Activated CD8-positive, alpha-beta T cell treated with anti-CD3 and anti-CD28 coated beads for 36 hours (primary cell): Measurements from ENCODE around the gene MICAL3. TPM values are rescaled to one million over a fixed set of nuclear protein-coding genes. Genes with fewer than 3 reads are reported as not detected.

Experiments used
- ATAC-seq: fragments of 200-7000 bp; cut with Tn5 transposase; one replicate; pipeline ENCODE4 v1.10.0; 2021; ENCODE audit warnings: mild to moderate bottlenecking, moderate library complexity
- CTCF ChIA-PET: fragments of 350-600 bp; sonication (Branson Sonifier 250); formaldehyde crosslinking; loops from one replicate; lab custom pipeline; 2021; ENCODE audit warnings: antibody characterized with exemption; lab: Charles Lee
- POLR2A ChIA-PET: fragments of 350-600 bp; sonication (Branson Sonifier 250); formaldehyde crosslinking; loops from one replicate; lab custom pipeline; 2021; ENCODE audit warnings: antibody characterized with exemption; lab: Charles Lee
- DNase-seq: peaks from one replicate; pipeline ENCODE4 v3.0.0-alpha.2; 2020
- H3K27ac Mint-ChIP-seq: one replicate; pipeline ENCODE4 v1.8.0; 2021; ENCODE audit warnings: mild to moderate bottlenecking, mixed read lengths
- H3K27me3 Mint-ChIP-seq: one replicate; pipeline ENCODE4 v1.8.0; 2021; ENCODE audit warnings: mixed read lengths
- H3K36me3 Mint-ChIP-seq: one replicate; pipeline ENCODE4 v1.8.0; 2021; ENCODE audit warnings: low read depth, mixed read lengths
- H3K4me1 Mint-ChIP-seq: one replicate; pipeline ENCODE4 v1.8.0; 2021; ENCODE audit warnings: low read depth, mixed read lengths
- H3K4me3 Mint-ChIP-seq: one replicate; pipeline ENCODE4 v1.8.0; 2021; ENCODE audit warnings: mild to moderate bottlenecking, moderate library complexity, mixed read lengths
- H3K9me3 Mint-ChIP-seq: one replicate; pipeline ENCODE4 v1.8.0; 2021; ENCODE audit warnings: mixed read lengths
- CTCF ChIP-seq: fragments of 200-600 bp; IDR thresholded peaks from one replicate; pipeline ENCODE4 v1.8.0; 2022; ENCODE audit warnings: antibody characterized with exemption, mild to moderate bottlenecking
- intact Hi-C: fragments of 100-400 bp; cut with micrococcal nuclease; formaldehyde crosslinking; loops from one replicate; pipeline ENCODE4 v1.10.0; 2022
- total RNA-seq, 2 experiments: library from RNA; stranded (reverse); gene quantifications; one replicate each; pipeline ENCODE4 v1.2.3, GENCODE V29; 2021

The MICAL3 gene
- total RNA-seq, 2 experiments from 2014 or later: 31.6 to 32.4 TPM

- POLR2A ChIA-PET: no interaction called here
- no peaks in the 10 kb centered on the region for H3K36me3 Mint-ChIP-seq
- H3K27me3 Mint-ChIP-seq: no peaks in the 10 kb centered on the region
- H3K4me3 Mint-ChIP-seq: no peak overlapping the region
- DNase-seq: no peak
- no peak for TF ChIP-seq CTCF
- intact Hi-C loops: no loop called here
- CTCF ChIA-PET: no interaction called here
- no peaks in the 10 kb centered on the region for H3K9me3 Mint-ChIP-seq
- peaks cover 11% of the 10 kb centered on the region for H3K4me1 Mint-ChIP-seq
- H3K27ac Mint-ChIP-seq: no peak overlapping the region
- no peak for ATAC-seq
Observed at GRCh38 chr22:17918840-17919239, 105.5 kb downstream of the MICAL3 start.

GRCh38 chr22:17917490-17917983 is 106.8 kb downstream of the MICAL3 start:
- Mint-ChIP-seq H3K36me3 (peaks cover 1% of the 10 kb centered on the region), H3K27ac (no peak overlapping the region), H3K4me3 (no peak overlapping the region), H3K9me3 (no peaks in the 10 kb centered on the region), H3K27me3 (no peaks in the 10 kb centered on the region), H3K4me1 (peaks cover 11% of the 10 kb centered on the region)
- ChIA-PET CTCF (no interaction called here), POLR2A (no interaction called here)
- peak; percentile 39 for ATAC-seq
- intact Hi-C loops: no loop called here
- no peak for TF ChIP-seq CTCF
- DNase-seq: no peak

GRCh38 chr22:17916226-17916889 is 108.0 kb downstream of the MICAL3 start:
- ChIA-PET POLR2A (no interaction called here), CTCF (no interaction called here)
- ATAC-seq (no peak), DNase-seq (no peak)
- H3K27me3 Mint-ChIP-seq: no peaks in the 10 kb centered on the region
- intact Hi-C loops: no loop called here
- H3K36me3 Mint-ChIP-seq: peaks cover 1% of the 10 kb centered on the region
- H3K4me1 Mint-ChIP-seq: peaks cover 11% of the 10 kb centered on the region
- no peak overlapping the region for H3K4me3 Mint-ChIP-seq
- no peak for TF ChIP-seq CTCF
- H3K27ac Mint-ChIP-seq: no peak overlapping the region
- no peaks in the 10 kb centered on the region for H3K9me3 Mint-ChIP-seq

GRCh38 chr22:17915676-17916075 is 108.7 kb downstream of the MICAL3 start:
- CTCF ChIA-PET: no interaction called here
- H3K36me3 Mint-ChIP-seq: peaks cover 1% of the 10 kb centered on the region

More at GRCh38 chr22:17915676-17916075, 108.7 kb downstream of the MICAL3 start:
- ATAC-seq: no peak
- POLR2A ChIA-PET: no interaction called here
- intact Hi-C loops: no loop called here
- Mint-ChIP-seq H3K27ac (no peak overlapping the region), H3K4me1 (peaks cover 5% of the 10 kb centered on the region), H3K4me3 (no peak overlapping the region), H3K27me3 (no peaks in the 10 kb centered on the region), H3K9me3 (no peaks in the 10 kb centered on the region)
- DNase-seq: no peak
- no peak for TF ChIP-seq CTCF
